HepG2 (cell line): Measurements from ENCODE around the gene HYAL2. TPM values are rescaled to one million over a fixed set of nuclear protein-coding genes. Genes with fewer than 3 reads are reported as not detected.

Experiments used
- ARID4A ChIP-seq: sonication (generic); formaldehyde crosslinking; IDR thresholded peaks from 2 replicates; pipeline ENCODE4 v1.5.0; 2020; ENCODE audit warnings: mild to moderate bottlenecking, missing genetic modification reagents, borderline replicate concordance
- DDIT3 ChIP-seq: sonication (generic); formaldehyde crosslinking; IDR thresholded peaks from 2 replicates; pipeline ENCODE4 v1.4.0; 2020; ENCODE audit warnings: mild to moderate bottlenecking, missing genetic modification reagents
- GPBP1L1 ChIP-seq: sonication (generic); formaldehyde crosslinking; IDR thresholded peaks from 2 replicates; pipeline ENCODE4 v1.5.0; 2020; ENCODE audit warnings: mild to moderate bottlenecking, missing genetic modification reagents
- HNF4A ChIP-seq: sonication (generic); formaldehyde crosslinking; IDR thresholded peaks from 2 replicates; pipeline ENCODE4 v1.4.0; 2020; ENCODE audit warnings: missing genetic modification reagents
- IKZF4 ChIP-seq: sonication (generic); formaldehyde crosslinking; IDR thresholded peaks from 2 replicates; pipeline ENCODE4 v1.5.1; 2020; ENCODE audit warnings: borderline replicate concordance, mild to moderate bottlenecking, low read depth, missing genetic modification reagents; ENCODE audit errors: not compliant biosample characterization
- MED8 ChIP-seq: sonication (generic); formaldehyde crosslinking; IDR thresholded peaks from 2 replicates; pipeline ENCODE4 v1.8.1; 2023; ENCODE audit warnings: mild to moderate bottlenecking, missing genetic modification reagents; ENCODE audit not compliant: insufficient replicate concordance
- NFAT5 ChIP-seq: sonication (generic); formaldehyde crosslinking; IDR thresholded peaks from 2 replicates; pipeline ENCODE4 v1.4.0; 2020; ENCODE audit warnings: missing genetic modification reagents
- POLR2AphosphoS5 ChIP-seq: IDR thresholded peaks from 2 replicates; pipeline ENCODE4 v1.6.1; 2012; ENCODE audit warnings: low read depth, low read length
- RBAK ChIP-seq: sonication (generic); formaldehyde crosslinking; IDR thresholded peaks from 2 replicates; pipeline ENCODE4 v1.5.1; 2020; ENCODE audit warnings: mild to moderate bottlenecking, missing genetic modification reagents
- SAP130 ChIP-seq: IDR thresholded peaks from 2 replicates; pipeline ENCODE4 v1.6.1; 2016; ENCODE audit warnings: low read depth
- TARDBP ChIP-seq: sonication (generic); formaldehyde crosslinking; IDR thresholded peaks from 2 replicates; pipeline ENCODE4 v1.8.0; 2022; ENCODE audit warnings: mild to moderate bottlenecking, missing genetic modification reagents
- ZMYM4 ChIP-seq: sonication (generic); formaldehyde crosslinking; IDR thresholded peaks from 2 replicates; pipeline ENCODE4 v1.8.1; 2023; ENCODE audit warnings: mild to moderate bottlenecking, missing genetic modification reagents
- ZNF232 ChIP-seq: sonication (generic); formaldehyde crosslinking; IDR thresholded peaks from 2 replicates; pipeline ENCODE4 v1.4.0; 2020; ENCODE audit warnings: missing genetic modification reagents, borderline replicate concordance
- ZNF552 ChIP-seq: sonication (generic); formaldehyde crosslinking; IDR thresholded peaks from 2 replicates; pipeline ENCODE4 v1.9.0; 2022; ENCODE audit warnings: missing genetic modification reagents, mild to moderate bottlenecking, borderline replicate concordance
- ZNF737 ChIP-seq: sonication (generic); formaldehyde crosslinking; IDR thresholded peaks from 2 replicates; pipeline ENCODE4 v1.5.0; 2020; ENCODE audit warnings: missing genetic modification reagents, mild to moderate bottlenecking, borderline replicate concordance
- ZNF777 ChIP-seq: sonication (generic); formaldehyde crosslinking; IDR thresholded peaks from 2 replicates; pipeline ENCODE4 v1.4.0; 2020; ENCODE audit warnings: missing genetic modification reagents
- polyA plus RNA-seq, 8 experiments: library from polyadenylated mRNA; depleted of rRNA in 3 of 8; stranded (reverse) in 7 of 8; unstranded in 1 of 8; fragments of >200 nt; fragmentation: Illumina TruSeq in 4 of 8; extraction: Trizol in 4 of 8; gene quantifications; 2 replicates each; pipeline versions ENCODE4 v1.2.1 to v1.2.3, GENCODE V29; 2011 to 2016; ENCODE audit warnings: low read depth in 4 of 8, missing spikeins in 1 of 8, mixed read lengths in 1 of 8; ENCODE audit not compliant: insufficient read depth in 1 of 8
- total RNA-seq, 5 experiments: library from RNA; depleted of rRNA; stranded (reverse); fragments of >200 nt; fragmentation: Illumina TruSeq; extraction: Trizol; gene quantifications; 2 replicates each; pipeline ENCODE4 v1.2.3, GENCODE V29; 2016; ENCODE audit warnings: low read depth in 1 of 5

Gene HYAL2
- total and polyA plus RNA-seq, 2 of the 13 experiments (the other 11 are each of a cell fraction or from before 2014, with no cell fraction given): 76.2 to 102 TPM

DNA sequence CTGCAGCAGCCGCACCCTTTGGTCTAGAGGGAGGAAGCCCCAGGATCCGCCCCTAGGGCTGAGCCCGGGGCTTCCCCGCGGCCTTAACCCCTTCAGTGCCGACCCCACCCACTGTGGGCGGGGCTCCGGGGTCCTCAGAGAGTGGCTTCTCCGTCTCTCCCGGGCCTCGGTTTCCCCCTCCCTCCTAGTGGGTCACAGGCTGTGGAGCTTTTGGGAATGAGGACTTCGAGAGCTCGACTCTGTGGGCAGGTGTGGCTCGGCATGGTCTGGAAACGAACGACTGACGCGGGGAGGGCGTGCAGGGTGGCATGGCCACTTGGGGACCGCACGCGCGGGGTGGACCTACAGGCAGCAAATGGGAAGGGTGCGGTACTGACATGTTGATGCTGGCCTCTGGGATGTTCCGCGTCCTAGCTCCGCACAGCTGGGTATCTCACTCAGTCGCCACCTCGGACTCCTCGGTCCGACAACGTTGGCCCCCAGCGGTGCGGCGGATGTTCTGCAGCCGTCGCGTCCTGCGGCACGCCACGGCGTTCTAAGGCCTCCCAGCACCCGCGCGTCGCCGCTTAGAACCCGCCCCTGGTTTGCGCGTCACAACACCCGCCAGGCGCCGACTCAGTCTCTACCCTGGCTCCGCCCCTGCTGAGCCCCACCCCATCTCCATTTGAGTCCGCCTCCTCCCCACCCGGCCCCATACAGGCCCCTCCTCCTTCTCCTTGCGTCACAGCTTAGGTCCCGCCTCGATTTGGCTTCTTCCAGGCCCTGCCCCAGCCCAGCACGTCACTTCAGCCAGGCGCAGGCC is 23.5 kb downstream of the HYAL2 start, which contains the start of the genes HYAL3 and NAA80 (continued):
- TF ChIP-seq IKZF4 (CRISPR knock-in tag) (peak; percentile 73), HNF4A (CRISPR knock-in tag) (no peak), ZMYM4 (CRISPR knock-in tag) (no peak; the same call in 1 of the 2 replicates), TARDBP (CRISPR knock-in tag) (peak; percentile 60), ZNF232 (no peak; the same call in 1 of the 2 replicates), ZNF777 (no peak; the same call in 1 of the 2 replicates), DDIT3 (CRISPR knock-in tag) (no peak), ZNF737 (CRISPR knock-in tag) (no peak), POLR2AphosphoS5 (peak; percentile 80), NFAT5 (CRISPR knock-in tag) (no peak; the same call in 1 of the 2 replicates), GPBP1L1 (CRISPR knock-in tag) (no peak), RBAK (no peak), SAP130 (CRISPR knock-in tag) (peak; percentile 54), MED8 (CRISPR knock-in tag) (no peak), ZNF552 (CRISPR knock-in tag) (peak; percentile 76; the same call in 1 of the 2 replicates), ARID4A (CRISPR knock-in tag) (peak; percentile 79)
